GM12878 (cell line): Measurements from ENCODE around the gene SGMS1. TPM values are rescaled to one million over a fixed set of nuclear protein-coding genes. Genes with fewer than 3 reads are reported as not detected.
A peak's percentile ranks its signal among the peaks of the same experiment; 100 is the strongest.

Experiments
- ATAC-seq: fragments of 200-7000 bp; cut with Tn5 transposase; 3 replicates; pipeline ENCODE4 v1.9.1; 2020; ENCODE audit warnings: mild to moderate bottlenecking, moderate library complexity
- BruUV-seq: library from RNA; stranded (reverse); fragments of 400-500 nt; replicated peaks from 2 replicates; lab custom pipeline; 2021; lab: Mats Ljungman, UMichigan
- CTCF ChIA-PET: fragments of 300-600 bp; sonication (Branson Sonifier 250); formaldehyde crosslinking; extraction: SDS; loops from one replicate; lab custom pipeline; 2021; ENCODE audit warnings: inconsistent platforms; lab: Yijun Ruan, JAX
- POLR2A ChIA-PET: fragments of 350-600 bp; formaldehyde crosslinking; extraction: SDS; loops from one replicate; lab custom pipeline; 2021; ENCODE audit warnings: inconsistent platforms; lab: Charles Lee
- RAD21 ChIA-PET: fragments of 300-600 bp; sonication (Branson Sonifier 250); formaldehyde crosslinking; loops from one replicate; lab custom pipeline; 2023; ENCODE audit warnings: antibody characterized with exemption; ENCODE audit not compliant: unreplicated experiment; lab: Charles Lee
- SMC1A ChIA-PET: fragments of 300-600 bp; sonication (Branson Sonifier 250); formaldehyde crosslinking; loops from one replicate; lab custom pipeline; 2023; ENCODE audit not compliant: unreplicated experiment, uncharacterized antibody; lab: Charles Lee
- DNase-seq: peaks from one replicate; pipeline ENCODE4 v3.0.0-alpha.2; 2011; ENCODE audit warnings: low read depth, low spot score
- FAIRE-seq: peaks from 3 replicates; lab custom pipeline; 2011; peaks lifted over from hg19 to GRCh38; lab: Jason Lieb, UNC
- H2AFZ ChIP-seq: 2 replicates; pipeline ENCODE4 v1.6.0; 2011; ENCODE audit warnings: low read depth, low read length, control low read depth; ENCODE audit not compliant: control insufficient read depth
- H3K27ac ChIP-seq: 2 replicates; pipeline ENCODE4 v1.5.1; 2011; ENCODE audit warnings: control low read depth; ENCODE audit not compliant: control insufficient read depth, insufficient read depth
- H3K27me3 ChIP-seq, 2 experiments: replicated peaks in 1 of 2; 2 replicates each; pipeline versions ENCODE4 v1.6.0 to v1.6.1; 2011; ENCODE audit warnings: low read length in 1 of 2; ENCODE audit not compliant: control insufficient read depth in 2 of 2, insufficient read depth in 2 of 2
- H3K36me3 ChIP-seq, 2 experiments: 2 replicates each; pipeline ENCODE4 v1.5.1; 2011; ENCODE audit warnings: low read length in 1 of 2; ENCODE audit not compliant: control insufficient read depth in 2 of 2, insufficient read depth in 2 of 2
- H3K4me1 ChIP-seq: 2 replicates; pipeline ENCODE4 v1.6.1; 2011; ENCODE audit warnings: mild to moderate bottlenecking, low read length, moderate library complexity, mixed read lengths; ENCODE audit not compliant: control insufficient read depth, insufficient read depth
- H3K4me2 ChIP-seq: 2 replicates; pipeline ENCODE4 v1.6.0; 2011; ENCODE audit warnings: control low read depth; ENCODE audit not compliant: control insufficient read depth, insufficient read depth
- H3K4me3 ChIP-seq: fragments of 200-600 bp; sonication (generic); 2 replicates; pipeline ENCODE4 v1.5.1; 2016
- H3K79me2 ChIP-seq: 2 replicates; pipeline ENCODE4 v1.6.0; 2011; ENCODE audit warnings: low read length; ENCODE audit not compliant: control insufficient read depth, insufficient read depth
- H3K9ac ChIP-seq: 2 replicates; pipeline ENCODE4 v1.8.0; 2011; ENCODE audit warnings: low read length, control low read depth, mixed read lengths; ENCODE audit not compliant: control insufficient read depth, insufficient read depth
- H3K9me3 ChIP-seq: replicated peaks from 3 replicates; pipeline ENCODE4 v1.5.1; 2011; ENCODE audit warnings: mild to moderate bottlenecking, low read length; ENCODE audit not compliant: control insufficient read depth, insufficient read depth
- H4K20me1 ChIP-seq: 2 replicates; pipeline ENCODE4 v1.6.0; 2011; ENCODE audit not compliant: control insufficient read depth, insufficient read depth
- BCL11A ChIP-seq: IDR thresholded peaks from 2 replicates; pipeline ENCODE4 v1.6.1; 2011; ENCODE audit warnings: low read depth, low read length
- CEBPB ChIP-seq, 2 experiments: fragments of 150-350 bp in 1 of 2; IDR thresholded peaks; 2 replicates each; pipeline ENCODE4 v1.6.1; 2012 to 2014; ENCODE audit warnings: low read depth in 2 of 2, low read length in 2 of 2, borderline replicate concordance in 1 of 2, inconsistent platforms in 1 of 2
- EZH2 ChIP-seq: IDR thresholded peaks from 2 replicates; pipeline ENCODE4 v1.6.1; 2012; ENCODE audit warnings: low read depth, mild to moderate bottlenecking, control low read depth, inconsistent platforms, low read length, borderline replicate concordance; ENCODE audit not compliant: control insufficient read depth
- HDAC2 ChIP-seq: fragments of 200-600 bp; sonication (generic); IDR thresholded peaks from 2 replicates; pipeline ENCODE4 v1.6.1; 2017
- NR2C1 ChIP-seq: fragments of 450-650 bp; IDR thresholded peaks from 2 replicates; pipeline ENCODE4 v1.6.1; 2017; ENCODE audit warnings: antibody characterized with exemption, mild to moderate bottlenecking, moderate library complexity
- RAD21 ChIP-seq: IDR thresholded peaks from 2 replicates; pipeline ENCODE4 v1.6.1; 2011; ENCODE audit warnings: mild to moderate bottlenecking, low read depth, low read length, moderate library complexity; ENCODE audit not compliant: insufficient read depth
- RUNX3 ChIP-seq: IDR thresholded peaks from 2 replicates; pipeline ENCODE4 v1.6.1; 2012; ENCODE audit warnings: low read length, inconsistent platforms
- SMC3 ChIP-seq: IDR thresholded peaks from 2 replicates; pipeline ENCODE4 v1.6.1; 2011; ENCODE audit warnings: low read length, improper control_type of control experiment, borderline replicate concordance
- WGBS: methylation state at CpG from one replicate; pipeline ENCODE4 v1.1.6; 2016; ENCODE audit warnings: low lambda C conversion rate; ENCODE audit not compliant: insufficient replicate concordance, insufficient coverage; ENCODE audit errors: missing lambda C conversion rate; 5-methylcytosine and 5-hydroxymethylcytosine counted together
- in situ Hi-C: fragments of 300-500 bp; cut with MboI; formaldehyde crosslinking; loops from 9 replicates; pipeline ENCODE4 v1.14.3; 2018; ENCODE audit warnings: mixed read lengths
- intact Hi-C: fragments of 100-400 bp; cut with micrococcal nuclease; formaldehyde crosslinking; loops from one replicate; pipeline ENCODE4 v1.14.2; 2022; ENCODE audit not compliant: unreplicated experiment
- polyA plus RNA-seq, 11 experiments: library from polyadenylated mRNA; depleted of rRNA in 4 of 11; unstranded in 6 of 11; stranded (reverse) in 5 of 11; fragments of >200 nt; fragmentation: Nextera tagmentation in 4 of 11; fragmentation: Illumina TruSeq in 1 of 11; extraction: Ambion mirVana in 4 of 11; extraction: Trizol in 1 of 11; gene quantifications; 1 replicate in 1 of 11; 2 replicates in 10 of 11; pipeline versions ENCODE4 v1.2.1 to v1.2.3, GENCODE V29; 2011 to 2016; ENCODE audit warnings: inconsistent platforms in 2 of 11, missing spikeins in 2 of 11, low read depth in 1 of 11
- total RNA-seq, 4 experiments: library from RNA; depleted of rRNA in 3 of 4; stranded (reverse); fragments of >200 nt in 3 of 4; fragmentation: Illumina TruSeq in 1 of 4; extraction: Trizol in 1 of 4; gene quantifications; 2 replicates each; pipeline versions ENCODE4 v1.2.1 to v1.2.3, GENCODE V29; 2013 to 2021
- TF ChIP-seq, protein P1 (sequence below): fragments of 150-350 bp; IDR thresholded peaks from 2 replicates; pipeline ENCODE4 v1.6.1; 2016; ENCODE audit warnings: low read depth, low read length
- TF ChIP-seq, protein P2 (sequence below), 3 experiments: IDR thresholded peaks in 2 of 3; conservative IDR thresholded peaks in 1 of 3; 2 replicates each; pipeline ENCODE4 v1.5.1; 2011; ENCODE audit warnings: low read depth in 3 of 3, low read length in 3 of 3, mild to moderate bottlenecking in 3 of 3, control low read depth in 2 of 3, moderate library complexity in 2 of 3, inconsistent platforms in 1 of 3, mixed read lengths in 1 of 3; ENCODE audit not compliant: control insufficient read depth in 2 of 3, insufficient read depth in 1 of 3; ENCODE audit errors: extremely low read depth in 1 of 3

SGMS1 gene
- total and polyA plus RNA-seq, 10 of the 15 experiments (the other 5 are each of a cell fraction or from before 2014, with no cell fraction given): 1.4 to 14.5 (median 4.9) TPM

GRCh38 chr10:50369931-50370330 is 253.8 kb downstream of the SGMS1 start:
- no peak overlapping the region for H3K4me2 ChIP-seq
- H3K9ac ChIP-seq: no peak overlapping the region
- SMC1A ChIA-PET: interaction anchor here (0.7 to 3.6 kb wide), 9 partner anchors 10 to 79 kb away, joined by 3 to 19 read pairs (median 3); no protein-coding TSS in a partner anchor
- H3K36me3 ChIP-seq: 0 out of 4 replicates have a peak, but pooled peaks cover 0 to 4% of the 10 kb centered on the region in 2 experiments
- WGBS: 100% methylated on average over 1 of the region's 1 CpG
- in situ Hi-C loops (no loop called here), intact Hi-C loops (no loop called here)
- no peaks in the 10 kb centered on the region; the same call in 2 of the 3 replicates for H3K9me3 ChIP-seq
- RAD21 ChIA-PET: interaction anchor here (1.7 kb wide), 1 partner anchor 11 kb away, joined by 4 read pairs; no protein-coding TSS in a partner anchor
- CTCF ChIA-PET: interaction anchor here (0.9 kb wide), 1 partner anchor 16 kb away, joined by 3 read pairs; no protein-coding TSS in a partner anchor
- no peaks in the 10 kb centered on the region for H3K27me3 ChIP-seq
- no peak overlapping the region for H3K27ac ChIP-seq
- H3K4me1 ChIP-seq: peaks cover 9% of the 10 kb centered on the region
- BruUV-seq: no TSS peak
- no peak overlapping the region for H2AFZ ChIP-seq
- H3K79me2 ChIP-seq: peaks cover 58% of the 10 kb centered on the region
- TF ChIP-seq EZH2: no peak
- TF ChIP-seq HDAC2: no peak
- ATAC-seq (no peak), FAIRE-seq (no peak), DNase-seq (no peak)
- no peaks in the 10 kb centered on the region for H4K20me1 ChIP-seq
- no peak overlapping the region for H3K4me3 ChIP-seq
- POLR2A ChIA-PET: interaction anchor here (0.9 kb wide), 1 partner anchor 34 kb away, joined by 3 read pairs; no protein-coding TSS in a partner anchor

DNA sequence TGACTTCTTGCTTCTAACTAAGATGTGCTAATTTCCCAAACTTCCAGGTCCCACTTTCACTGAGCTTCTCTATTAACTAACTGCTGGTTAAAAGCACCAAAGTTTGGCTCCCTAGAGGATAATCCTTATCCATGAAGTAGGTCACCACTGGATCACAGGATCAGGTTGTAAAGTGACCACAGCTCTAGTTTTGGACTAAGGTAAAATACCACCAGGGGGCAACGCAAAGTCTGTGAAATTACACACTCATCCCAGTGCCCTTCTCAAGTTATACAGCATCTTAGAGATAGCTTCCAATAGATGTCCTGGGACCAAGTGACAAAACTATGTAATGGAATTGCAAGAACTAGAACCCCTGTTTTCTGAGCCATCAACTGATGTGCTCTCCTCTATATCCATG is 256.0 kb downstream of the SGMS1 start:
- Histone ChIP-seq H3K9ac (no peak overlapping the region), H3K27ac (no peak overlapping the region), H3K9me3 (no peaks in the 10 kb centered on the region; the same call in 2 of the 3 replicates), H3K36me3 (0 out of 4 replicates have a peak, but pooled peaks cover 0 to 4% of the 10 kb centered on the region in 2 experiments), H3K4me1 (peaks cover 17% of the 10 kb centered on the region), H3K4me3 (no peak overlapping the region), H2AFZ (no peak overlapping the region), H3K27me3 (no peaks in the 10 kb centered on the region), H3K79me2 (peaks cover 51% of the 10 kb centered on the region), H3K4me2 (no peak overlapping the region), H4K20me1 (no peaks in the 10 kb centered on the region)
- BruUV-seq: no TSS peak
- POLR2A ChIA-PET: interaction anchor here (1.3 kb wide), 1 partner anchor 56 kb away, joined by 3 read pairs; no protein-coding TSS in a partner anchor
- 47% methylated on average over 1 of the region's 1 CpG for WGBS
- peak; percentile 62 for ATAC-seq
- CTCF ChIA-PET: interaction anchor here (0.9 to 3.1 kb wide), 18 partner anchors 9 to 286 kb away, joined by 3 to 27 read pairs (median 5); no protein-coding TSS in a partner anchor
- in situ Hi-C loops (no loop called here), intact Hi-C loops (no loop called here)
- RAD21 ChIA-PET: interaction anchor here (0.7 to 2.9 kb wide), 15 partner anchors 15 to 291 kb away, joined by 3 to 14 read pairs (median 3); no protein-coding TSS in a partner anchor
- FAIRE-seq: no peak
- DNase-seq: no peak
- SMC1A ChIA-PET: interaction anchor here (0.8 to 3.6 kb wide), 29 partner anchors 9 to 286 kb away, joined by 3 to 23 read pairs (median 5); no protein-coding TSS in a partner anchor
- TF ChIP-seq RUNX3 (peak; percentile 28; the same call in 1 of the 2 replicates), SMC3 (peak; percentile 39; the same call in 1 of the 2 replicates), RAD21 (peak; percentile 49), CEBPB (IDR thresholded peaks at IDR 0.05; ENCODE audit: borderline replicate concordance in 1 of 2, low read depth in 2 of 2, low read length in 2 of 2) (no peak), BCL11A (no peak), NR2C1 (no peak)
- TF ChIP-seq, protein P1, sequence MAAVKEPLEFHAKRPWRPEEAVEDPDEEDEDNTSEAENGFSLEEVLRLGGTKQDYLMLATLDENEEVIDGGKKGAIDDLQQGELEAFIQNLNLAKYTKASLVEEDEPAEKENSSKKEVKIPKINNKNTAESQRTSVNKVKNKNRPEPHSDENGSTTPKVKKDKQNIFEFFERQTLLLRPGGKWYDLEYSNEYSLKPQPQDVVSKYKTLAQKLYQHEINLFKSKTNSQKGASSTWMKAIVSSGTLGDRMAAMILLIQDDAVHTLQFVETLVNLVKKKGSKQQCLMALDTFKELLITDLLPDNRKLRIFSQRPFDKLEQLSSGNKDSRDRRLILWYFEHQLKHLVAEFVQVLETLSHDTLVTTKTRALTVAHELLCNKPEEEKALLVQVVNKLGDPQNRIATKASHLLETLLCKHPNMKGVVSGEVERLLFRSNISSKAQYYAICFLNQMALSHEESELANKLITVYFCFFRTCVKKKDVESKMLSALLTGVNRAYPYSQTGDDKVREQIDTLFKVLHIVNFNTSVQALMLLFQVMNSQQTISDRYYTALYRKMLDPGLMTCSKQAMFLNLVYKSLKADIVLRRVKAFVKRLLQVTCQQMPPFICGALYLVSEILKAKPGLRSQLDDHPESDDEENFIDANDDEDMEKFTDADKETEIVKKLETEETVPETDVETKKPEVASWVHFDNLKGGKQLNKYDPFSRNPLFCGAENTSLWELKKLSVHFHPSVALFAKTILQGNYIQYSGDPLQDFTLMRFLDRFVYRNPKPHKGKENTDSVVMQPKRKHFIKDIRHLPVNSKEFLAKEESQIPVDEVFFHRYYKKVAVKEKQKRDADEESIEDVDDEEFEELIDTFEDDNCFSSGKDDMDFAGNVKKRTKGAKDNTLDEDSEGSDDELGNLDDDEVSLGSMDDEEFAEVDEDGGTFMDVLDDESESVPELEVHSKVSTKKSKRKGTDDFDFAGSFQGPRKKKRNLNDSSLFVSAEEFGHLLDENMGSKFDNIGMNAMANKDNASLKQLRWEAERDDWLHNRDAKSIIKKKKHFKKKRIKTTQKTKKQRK: no peak
- TF ChIP-seq, protein P2, sequence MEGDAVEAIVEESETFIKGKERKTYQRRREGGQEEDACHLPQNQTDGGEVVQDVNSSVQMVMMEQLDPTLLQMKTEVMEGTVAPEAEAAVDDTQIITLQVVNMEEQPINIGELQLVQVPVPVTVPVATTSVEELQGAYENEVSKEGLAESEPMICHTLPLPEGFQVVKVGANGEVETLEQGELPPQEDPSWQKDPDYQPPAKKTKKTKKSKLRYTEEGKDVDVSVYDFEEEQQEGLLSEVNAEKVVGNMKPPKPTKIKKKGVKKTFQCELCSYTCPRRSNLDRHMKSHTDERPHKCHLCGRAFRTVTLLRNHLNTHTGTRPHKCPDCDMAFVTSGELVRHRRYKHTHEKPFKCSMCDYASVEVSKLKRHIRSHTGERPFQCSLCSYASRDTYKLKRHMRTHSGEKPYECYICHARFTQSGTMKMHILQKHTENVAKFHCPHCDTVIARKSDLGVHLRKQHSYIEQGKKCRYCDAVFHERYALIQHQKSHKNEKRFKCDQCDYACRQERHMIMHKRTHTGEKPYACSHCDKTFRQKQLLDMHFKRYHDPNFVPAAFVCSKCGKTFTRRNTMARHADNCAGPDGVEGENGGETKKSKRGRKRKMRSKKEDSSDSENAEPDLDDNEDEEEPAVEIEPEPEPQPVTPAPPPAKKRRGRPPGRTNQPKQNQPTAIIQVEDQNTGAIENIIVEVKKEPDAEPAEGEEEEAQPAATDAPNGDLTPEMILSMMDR (IDR thresholded peaks at IDR 0.05 in 2 of 3, conservative IDR thresholded peaks at IDR 0.05 in 1 of 3; ENCODE audit: control insufficient read depth in 2 of 3, extremely low read depth in 1 of 3, insufficient read depth in 1 of 3, low read depth in 3 of 3, low read length in 3 of 3): peak; percentile 29 to 43 (median 30); a peak in 4 of 6 replicates
